Measurements from ENCODE around the gene SRSF7.
"Not testable (repeated sequence)": the region's sequence is repeated elsewhere in the genome, so short reads cannot be mapped to it uniquely, and the experiment has no call there.

Gene SRSF7

GRCh38 chr2:38750891-38751595 lies at the start of gene SRSF7:
Gene SRSF7 (minus strand): TSS chr2:38751361. CDS start chr2:38751256, 105 bp downstream.
- DNase-seq (ENCODE audit: low read depth) = peak; percentile 94

DNA sequence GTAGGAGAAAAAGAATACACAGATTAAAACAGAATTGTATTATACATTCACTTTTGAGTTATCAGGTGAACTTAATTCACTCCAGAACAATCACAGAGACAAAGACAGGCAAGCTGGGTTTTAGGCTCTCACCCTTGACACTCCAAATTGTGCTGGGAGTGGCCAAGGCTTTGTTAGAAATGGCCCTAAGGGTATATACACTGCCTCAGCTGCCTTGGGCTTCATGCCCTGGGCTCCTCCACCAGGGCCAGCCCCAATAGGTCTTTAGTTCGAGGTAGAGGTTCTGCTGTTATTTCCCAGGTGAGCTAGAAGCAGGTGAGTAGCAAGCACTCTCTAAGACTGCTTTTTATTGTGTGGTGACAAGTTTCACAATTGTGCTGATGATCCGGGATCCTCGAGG lies 46.8 kb upstream of the SRSF7 start:
- DNase-seq (ENCODE audit: low read depth) = no peak

DNA sequence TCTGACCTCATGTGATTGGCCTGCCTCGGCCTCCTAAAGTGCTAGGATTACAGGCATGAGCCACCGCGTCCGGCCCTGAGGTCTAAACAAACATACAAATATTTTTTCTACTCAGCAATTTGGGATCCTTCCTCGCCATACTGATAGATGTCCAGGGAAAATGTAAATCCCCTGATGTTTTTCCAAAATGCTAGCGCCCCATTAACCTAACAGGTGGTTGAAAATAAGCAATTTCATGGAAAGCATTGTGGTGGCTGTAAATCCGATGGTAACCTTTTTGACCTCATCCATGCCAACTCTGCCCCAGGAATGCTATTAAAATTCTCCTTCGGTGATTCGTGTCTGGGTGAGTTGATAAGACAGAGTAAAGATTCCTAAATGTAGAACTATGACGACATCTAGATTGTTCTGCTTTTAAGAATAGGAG lies 46.1 kb upstream of the SRSF7 start:
- DNase-seq (ENCODE audit: low read depth) = no peak

DNA sequence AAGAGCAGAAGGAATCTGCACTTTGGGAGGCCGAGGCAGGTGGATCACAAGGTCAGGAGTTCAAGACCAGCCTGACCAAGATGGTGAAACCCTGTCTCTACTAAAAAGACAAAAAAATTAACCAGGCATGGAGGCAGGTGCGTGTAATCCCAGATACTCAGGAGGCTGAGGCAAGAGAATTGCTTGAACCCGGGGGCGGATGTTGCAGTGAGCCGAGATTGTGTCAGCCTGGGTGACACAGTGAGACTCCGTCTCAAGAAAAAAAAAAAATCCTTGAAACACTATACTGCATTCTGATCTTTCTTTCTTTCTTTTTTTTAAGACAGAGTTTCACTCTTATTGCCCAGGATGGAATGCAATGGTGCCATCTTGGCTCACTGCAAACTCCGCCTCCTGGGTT lies 43.9 kb upstream of the SRSF7 start:
- not testable (repeated sequence) for DNase-seq (ENCODE audit: low read depth)

DNA sequence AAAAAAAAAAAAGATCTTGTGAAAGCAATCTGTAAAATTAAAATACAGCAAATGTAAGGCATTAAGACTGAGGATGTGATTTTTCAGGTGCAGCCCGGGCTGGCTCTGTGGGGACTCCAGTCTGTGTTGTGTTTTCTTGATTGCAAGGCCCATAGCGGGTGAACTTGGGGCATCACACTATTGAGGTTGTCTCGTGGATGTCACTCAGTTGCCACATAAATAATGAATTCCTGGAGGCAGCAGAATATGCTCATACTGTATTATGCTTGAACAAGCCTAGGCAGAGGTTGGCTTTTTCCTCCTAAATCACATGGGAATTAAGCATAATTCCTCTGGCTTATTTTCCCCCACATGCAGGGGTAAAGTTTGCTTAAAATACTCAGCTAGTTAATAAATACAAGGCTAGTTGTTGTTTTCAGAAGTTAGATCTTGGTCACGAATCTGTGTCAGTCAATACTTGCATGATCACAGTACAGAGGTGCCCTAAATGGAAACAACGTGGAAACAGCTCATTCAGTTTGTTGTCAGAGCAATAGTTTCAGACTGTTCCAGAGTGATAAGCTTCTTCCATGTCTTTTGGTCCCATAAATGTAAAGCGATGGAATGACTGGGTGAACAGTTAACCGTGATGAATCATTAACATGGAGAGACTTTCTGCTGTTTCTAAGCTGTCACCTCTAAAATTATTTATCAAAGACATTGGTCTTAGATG lies 43.2 kb upstream of the SRSF7 start:
- DNase-seq (ENCODE audit: low read depth) = no peak

GRCh38 chr2:38793511-38793910 lies 42.4 kb upstream of the SRSF7 start:
- DNase-seq (ENCODE audit: low read depth) = no peak

GRCh38 chr2:38792751-38793150 lies 41.6 kb upstream of the SRSF7 start:
- DNase-seq (ENCODE audit: low read depth) = no peak

- not testable (repeated sequence) for DNase-seq (ENCODE audit: low read depth)
These were observed 41.2 kb upstream of the SRSF7 start for GRCh38 chr2:38792321-38792720.

DNA sequence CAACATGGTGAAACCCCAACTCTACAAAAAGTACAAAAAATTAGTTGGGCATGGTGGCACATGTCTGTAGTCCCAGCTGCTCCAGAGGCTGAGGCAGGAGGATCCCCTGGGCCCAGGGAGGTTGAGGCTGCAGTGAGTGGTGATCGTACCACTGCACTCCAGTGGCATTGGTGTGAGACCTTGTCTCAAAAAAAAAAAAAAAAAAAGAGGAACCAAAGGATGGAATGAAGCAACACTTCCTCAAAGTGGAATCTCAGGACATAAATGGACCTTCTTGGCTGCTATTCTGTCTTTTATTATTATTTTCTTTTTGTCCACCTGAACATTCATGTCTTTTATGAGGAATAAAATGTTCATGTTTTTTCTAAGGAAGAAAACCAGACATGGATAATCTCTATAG lies 40.6 kb upstream of the SRSF7 start:
- DNase-seq (ENCODE audit: low read depth) = no peak

- DNase-seq (ENCODE audit: low read depth) = no peak
These were observed 38.5 kb upstream of the SRSF7 start for GRCh38 chr2:38789691-38790090.

- no peak for DNase-seq (ENCODE audit: low read depth)
These were observed 37.1 kb upstream of the SRSF7 start for GRCh38 chr2:38788306-38788705.

DNA sequence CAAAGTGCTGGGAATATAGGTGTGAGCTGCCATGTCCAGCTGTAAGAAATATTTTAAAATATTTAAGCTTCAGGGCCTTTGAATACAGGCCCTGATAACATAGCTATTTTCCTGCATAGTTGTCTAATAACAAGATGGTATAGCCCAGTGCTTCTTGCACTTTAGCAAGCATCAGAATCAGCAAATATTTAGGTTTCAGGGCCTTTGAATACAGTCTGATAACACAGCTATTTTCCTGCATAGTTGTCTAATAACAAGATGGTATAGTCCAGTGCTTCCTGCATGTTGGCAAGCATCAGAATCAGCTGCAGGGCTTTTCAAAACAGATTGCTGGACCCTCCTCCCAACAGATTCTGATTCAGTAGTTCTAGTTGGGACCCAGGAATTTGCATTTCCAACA lies 32.4 kb upstream of the SRSF7 start:
- no peak for DNase-seq (ENCODE audit: low read depth)

- no peak for DNase-seq (ENCODE audit: low read depth)
These were observed 27.5 kb upstream of the SRSF7 start for GRCh38 chr2:38778687-38779082.

- DNase-seq (ENCODE audit: low read depth) = no peak
These were observed 25.4 kb upstream of the SRSF7 start for GRCh38 chr2:38776531-38776930.

DNA sequence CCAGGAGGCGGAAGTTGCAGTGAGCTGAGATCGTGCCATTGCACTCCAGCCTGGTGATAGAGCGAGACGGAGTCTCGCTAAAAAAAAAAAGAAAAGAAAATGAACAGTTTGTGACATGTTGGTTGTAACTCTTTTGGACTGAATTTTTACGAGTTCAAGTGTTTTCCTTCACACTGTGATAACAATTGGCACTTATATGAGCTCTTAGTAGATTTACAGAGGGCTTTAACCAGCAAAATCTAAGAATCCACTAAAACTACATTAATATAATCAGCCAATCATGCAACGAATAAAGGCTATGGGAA lies 24.7 kb upstream of the SRSF7 start:
- DNase-seq (ENCODE audit: low read depth) = no peak

GRCh38 chr2:38775097-38775920 lies 24.1 kb upstream of the SRSF7 start:
- DNase-seq (ENCODE audit: low read depth) = no peak

GRCh38 chr2:38771632-38772031 lies 20.5 kb upstream of the SRSF7 start:
- no peak for DNase-seq (ENCODE audit: low read depth)

- DNase-seq (ENCODE audit: low read depth) = no peak
These were observed 14.4 kb upstream of the SRSF7 start for GRCh38 chr2:38765551-38765950.

DNA sequence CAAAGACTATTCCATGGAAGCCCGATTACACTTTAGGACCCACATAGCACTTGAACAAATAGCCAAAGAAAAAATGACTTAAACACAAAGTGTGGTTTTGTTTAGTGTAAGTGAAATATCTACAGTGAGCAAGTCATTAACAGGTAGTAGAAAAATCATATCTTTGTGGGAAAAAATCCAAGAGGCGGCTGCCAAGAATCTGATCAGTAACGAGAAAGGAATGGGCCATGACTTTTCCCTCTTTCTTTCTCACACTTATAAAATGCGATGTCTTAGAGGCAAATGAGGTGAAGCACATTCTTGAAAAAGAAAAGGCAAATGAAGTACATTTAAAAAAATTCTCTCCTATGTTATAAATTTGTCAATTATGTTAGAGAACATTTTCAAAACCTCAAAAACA lies 14.0 kb upstream of the SRSF7 start:
- no peak for DNase-seq (ENCODE audit: low read depth)

- no peak for DNase-seq (ENCODE audit: low read depth)
These were observed 12.6 kb upstream of the SRSF7 start for GRCh38 chr2:38763728-38764127.

DNA sequence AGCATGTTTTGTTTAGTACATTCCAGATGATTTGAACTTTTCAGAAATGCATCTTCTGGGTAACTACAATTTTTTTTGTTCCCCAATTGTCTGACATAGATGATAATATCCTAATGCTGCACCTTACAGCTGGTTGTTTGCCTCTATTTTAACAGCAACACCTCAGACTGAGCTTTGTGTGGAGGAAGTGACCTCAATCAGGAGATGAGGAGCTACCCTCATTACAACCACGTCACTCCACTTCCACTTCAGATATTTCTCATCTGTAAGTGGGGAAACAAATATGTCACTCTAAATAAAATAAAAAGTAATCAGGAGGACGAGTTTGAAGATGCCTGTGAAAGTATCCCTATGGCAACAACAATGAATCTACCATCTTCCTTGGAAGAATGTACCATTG lies 12.1 kb upstream of the SRSF7 start:
- DNase-seq (ENCODE audit: low read depth) = no peak

DNA sequence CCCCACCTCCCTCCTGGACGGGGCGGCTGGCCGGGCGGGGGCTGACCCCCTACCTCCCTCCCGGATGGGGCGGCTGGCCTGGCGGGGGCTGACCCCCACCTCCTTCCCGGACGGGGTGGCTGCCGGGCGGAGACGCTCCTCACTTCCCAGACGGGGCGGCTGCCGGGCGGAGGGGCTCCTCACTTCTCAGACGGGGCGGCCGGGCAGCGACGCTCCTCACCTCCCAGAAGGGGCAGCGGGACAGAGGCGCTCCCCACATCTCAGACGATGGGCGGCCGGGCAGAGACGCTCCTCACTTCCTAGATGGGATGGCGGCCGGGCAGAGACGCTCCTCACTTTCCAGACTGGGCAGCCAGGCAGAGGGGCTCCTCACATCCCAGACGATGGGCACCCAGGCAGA lies 4.7 kb upstream of the SRSF7 start:
- DNase-seq (ENCODE audit: low read depth) = not testable (repeated sequence)

DNA sequence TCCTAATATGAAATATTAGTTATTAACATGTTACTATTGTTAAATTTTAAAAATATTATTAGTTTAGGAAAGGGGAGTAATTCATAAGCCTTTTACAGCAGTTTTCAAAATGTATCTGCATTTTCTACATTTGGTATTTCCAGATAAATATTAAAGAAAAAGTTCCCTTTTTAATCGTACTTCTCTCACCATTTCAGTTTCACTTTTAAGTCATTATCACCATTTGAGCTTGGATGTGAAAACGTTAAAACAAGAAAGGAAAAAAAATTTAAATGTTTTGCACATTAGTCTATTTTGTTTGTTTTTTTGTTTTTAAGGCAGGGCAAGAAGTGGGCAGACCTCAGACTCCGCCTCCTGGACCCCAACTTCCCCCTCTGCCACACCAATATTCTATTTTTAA lies 3.3 kb upstream of the SRSF7 start:
- DNase-seq (ENCODE audit: low read depth) = no peak

Measured in activated T-cell treated with anti-CD3 and anti-CD28 coated beads for 48 hours (primary cell).